GM12878 (cell line): Measurements from ENCODE around the gene KRTAP12-4. TPM values are rescaled to one million over a fixed set of nuclear protein-coding genes. Genes with fewer than 3 reads are reported as not detected.

Experiments used
- ATAC-seq: fragments of 200-7000 bp; cut with Tn5 transposase; 3 replicates; pipeline ENCODE4 v1.9.1; 2020; ENCODE audit warnings: mild to moderate bottlenecking, moderate library complexity
- BruUV-seq: library from RNA; stranded (reverse); fragments of 400-500 nt; replicated peaks from 2 replicates; lab custom pipeline; 2021; lab: Mats Ljungman, UMichigan
- CTCF ChIA-PET: fragments of 300-600 bp; sonication (Branson Sonifier 250); formaldehyde crosslinking; extraction: SDS; loops from one replicate; lab custom pipeline; 2021; ENCODE audit warnings: inconsistent platforms; lab: Yijun Ruan, JAX
- POLR2A ChIA-PET: fragments of 350-600 bp; formaldehyde crosslinking; extraction: SDS; loops from one replicate; lab custom pipeline; 2021; ENCODE audit warnings: inconsistent platforms; lab: Charles Lee
- RAD21 ChIA-PET: fragments of 300-600 bp; sonication (Branson Sonifier 250); formaldehyde crosslinking; loops from one replicate; lab custom pipeline; 2023; ENCODE audit warnings: antibody characterized with exemption; ENCODE audit not compliant: unreplicated experiment; lab: Charles Lee
- SMC1A ChIA-PET: fragments of 300-600 bp; sonication (Branson Sonifier 250); formaldehyde crosslinking; loops from one replicate; lab custom pipeline; 2023; ENCODE audit not compliant: unreplicated experiment, uncharacterized antibody; lab: Charles Lee
- DNase-seq: peaks from one replicate; pipeline ENCODE4 v3.0.0-alpha.2; 2011; ENCODE audit warnings: low read depth, low spot score
- FAIRE-seq: peaks from 3 replicates; lab custom pipeline; 2011; peaks lifted over from hg19 to GRCh38; lab: Jason Lieb, UNC
- H2AFZ ChIP-seq: 2 replicates; pipeline ENCODE4 v1.6.0; 2011; ENCODE audit warnings: low read depth, low read length, control low read depth; ENCODE audit not compliant: control insufficient read depth
- H3K27ac ChIP-seq: 2 replicates; pipeline ENCODE4 v1.5.1; 2011; ENCODE audit warnings: control low read depth; ENCODE audit not compliant: control insufficient read depth, insufficient read depth
- H3K27me3 ChIP-seq, 2 experiments: replicated peaks in 1 of 2; 2 replicates each; pipeline versions ENCODE4 v1.6.0 to v1.6.1; 2011; ENCODE audit warnings: low read length in 1 of 2; ENCODE audit not compliant: control insufficient read depth in 2 of 2, insufficient read depth in 2 of 2
- H3K36me3 ChIP-seq, 2 experiments: 2 replicates each; pipeline ENCODE4 v1.5.1; 2011; ENCODE audit warnings: low read length in 1 of 2; ENCODE audit not compliant: control insufficient read depth in 2 of 2, insufficient read depth in 2 of 2
- H3K4me1 ChIP-seq: 2 replicates; pipeline ENCODE4 v1.6.1; 2011; ENCODE audit warnings: mild to moderate bottlenecking, low read length, moderate library complexity, mixed read lengths; ENCODE audit not compliant: control insufficient read depth, insufficient read depth
- H3K4me2 ChIP-seq: 2 replicates; pipeline ENCODE4 v1.6.0; 2011; ENCODE audit warnings: control low read depth; ENCODE audit not compliant: control insufficient read depth, insufficient read depth
- H3K4me3 ChIP-seq: fragments of 200-600 bp; sonication (generic); 2 replicates; pipeline ENCODE4 v1.5.1; 2016
- H3K79me2 ChIP-seq: 2 replicates; pipeline ENCODE4 v1.6.0; 2011; ENCODE audit warnings: low read length; ENCODE audit not compliant: control insufficient read depth, insufficient read depth
- H3K9ac ChIP-seq: 2 replicates; pipeline ENCODE4 v1.8.0; 2011; ENCODE audit warnings: low read length, control low read depth, mixed read lengths; ENCODE audit not compliant: control insufficient read depth, insufficient read depth
- H3K9me3 ChIP-seq: replicated peaks from 3 replicates; pipeline ENCODE4 v1.5.1; 2011; ENCODE audit warnings: mild to moderate bottlenecking, low read length; ENCODE audit not compliant: control insufficient read depth, insufficient read depth
- H4K20me1 ChIP-seq: 2 replicates; pipeline ENCODE4 v1.6.0; 2011; ENCODE audit not compliant: control insufficient read depth, insufficient read depth
- ATF7 ChIP-seq: fragments of 450-650 bp; IDR thresholded peaks from 2 replicates; pipeline ENCODE4 v1.6.1; 2016; ENCODE audit warnings: low read depth, mild to moderate bottlenecking
- BMI1 ChIP-seq: fragments of 450-650 bp; IDR thresholded peaks from 2 replicates; pipeline ENCODE4 v1.6.1; 2016; ENCODE audit warnings: mild to moderate bottlenecking, moderate library complexity, borderline replicate concordance
- BRCA1 ChIP-seq: IDR thresholded peaks from 2 replicates; pipeline ENCODE4 v1.6.1; 2011; ENCODE audit warnings: low read depth, low read length, improper control_type of control experiment
- CHD1 ChIP-seq: IDR thresholded peaks from 2 replicates; pipeline ENCODE4 v1.6.1; 2012; ENCODE audit warnings: low read depth, low read length, improper control_type of control experiment
- EED ChIP-seq: sonication (generic); IDR thresholded peaks from 2 replicates; pipeline ENCODE4 v1.6.1; 2016; ENCODE audit warnings: antibody characterized with exemption, low read depth
- MYB ChIP-seq: fragments of 150-350 bp; IDR thresholded peaks from 2 replicates; pipeline ENCODE4 v1.6.1; 2014; ENCODE audit warnings: mild to moderate bottlenecking, low read depth, low read length, borderline replicate concordance
- NFYB ChIP-seq: IDR thresholded peaks from 2 replicates; pipeline ENCODE4 v1.6.1; 2011; ENCODE audit warnings: low read depth, mild to moderate bottlenecking, low read length, improper control_type of control experiment, moderate library complexity; ENCODE audit not compliant: insufficient read depth
- PAX8 ChIP-seq: fragments of 450-650 bp; IDR thresholded peaks from 2 replicates; pipeline ENCODE4 v1.6.1; 2017; ENCODE audit warnings: mild to moderate bottlenecking, moderate library complexity
- PKNOX1 ChIP-seq: fragments of 450-650 bp; IDR thresholded peaks from 2 replicates; pipeline ENCODE4 v1.6.1; 2016; ENCODE audit warnings: mild to moderate bottlenecking
- RBBP5 ChIP-seq: fragments of 200-600 bp; sonication (generic); conservative IDR thresholded peaks from 2 replicates; pipeline ENCODE4 v1.6.1; 2016
- RFX5 ChIP-seq: IDR thresholded peaks from 2 replicates; pipeline ENCODE4 v1.6.1; 2011; ENCODE audit warnings: low read depth, low read length, improper control_type of control experiment
- SMARCA5 ChIP-seq: fragments of 450-650 bp; IDR thresholded peaks from 2 replicates; pipeline ENCODE4 v1.6.1; 2017; ENCODE audit warnings: mild to moderate bottlenecking
- SP1 ChIP-seq: IDR thresholded peaks from one replicate; pipeline ENCODE4 v1.6.1; 2011; ENCODE audit warnings: low read depth, low read length
- ZBTB11 ChIP-seq: fragments of 450-650 bp; formaldehyde crosslinking; IDR thresholded peaks from 2 replicates; pipeline ENCODE4 v1.5.0; 2022; ENCODE audit warnings: mild to moderate bottlenecking, missing genetic modification characterization
- WGBS: methylation state at CpG from one replicate; pipeline ENCODE4 v1.1.6; 2016; ENCODE audit warnings: low lambda C conversion rate; ENCODE audit not compliant: insufficient replicate concordance, insufficient coverage; ENCODE audit errors: missing lambda C conversion rate; 5-methylcytosine and 5-hydroxymethylcytosine counted together
- in situ Hi-C: fragments of 300-500 bp; cut with MboI; formaldehyde crosslinking; loops from 9 replicates; pipeline ENCODE4 v1.14.3; 2018; ENCODE audit warnings: mixed read lengths
- intact Hi-C: fragments of 100-400 bp; cut with micrococcal nuclease; formaldehyde crosslinking; loops from one replicate; pipeline ENCODE4 v1.14.2; 2022; ENCODE audit not compliant: unreplicated experiment
- polyA plus RNA-seq, 11 experiments: library from polyadenylated mRNA; depleted of rRNA in 4 of 11; unstranded in 6 of 11; stranded (reverse) in 5 of 11; fragments of >200 nt; fragmentation: Nextera tagmentation in 4 of 11; fragmentation: Illumina TruSeq in 1 of 11; extraction: Ambion mirVana in 4 of 11; extraction: Trizol in 1 of 11; gene quantifications; 1 replicate in 1 of 11; 2 replicates in 10 of 11; pipeline versions ENCODE4 v1.2.1 to v1.2.3, GENCODE V29; 2011 to 2016; ENCODE audit warnings: inconsistent platforms in 2 of 11, missing spikeins in 2 of 11, low read depth in 1 of 11
- total RNA-seq, 4 experiments: library from RNA; depleted of rRNA in 3 of 4; stranded (reverse); fragments of >200 nt in 3 of 4; fragmentation: Illumina TruSeq in 1 of 4; extraction: Trizol in 1 of 4; gene quantifications; 2 replicates each; pipeline versions ENCODE4 v1.2.1 to v1.2.3, GENCODE V29; 2013 to 2021

Gene KRTAP12-4
- total and polyA plus RNA-seq, 10 of the 15 experiments (the other 5 are each of a cell fraction or from before 2014, with no cell fraction given): not detected

GRCh38 chr21:44696572-44696971, 42.1 kb upstream of the KRTAP12-4 start:
- H3K4me1 ChIP-seq: no peaks in the 10 kb centered on the region
- in situ Hi-C loops (no loop called here), intact Hi-C loops (no loop called here)
- no peak overlapping the region for H3K4me2 ChIP-seq
- BruUV-seq: no TSS peak
- ChIA-PET SMC1A (no interaction called here), POLR2A (interaction anchor here (0.5 to 0.6 kb wide), 2 partner anchors 257 to 534 kb away, joined by 4 to 6 read pairs; no protein-coding TSS in a partner anchor), CTCF (no interaction called here), RAD21 (interaction anchor here (0.6 kb wide), 1 partner anchor 34 kb away, joined by 3 read pairs; no protein-coding TSS in a partner anchor)
- no peaks in the 10 kb centered on the region for H4K20me1 ChIP-seq
- H3K4me3 ChIP-seq: no peak overlapping the region
- no peak for ATAC-seq
- H3K79me2 ChIP-seq: no peaks in the 10 kb centered on the region
- FAIRE-seq: no peak
- TF ChIP-seq CHD1: no peak
- TF ChIP-seq EED: no peak
- TF ChIP-seq ATF7: no peak
- H3K27me3 ChIP-seq: peaks cover 2 to 3% of the 10 kb centered on the region in 2 experiments; a peak in 3 of 4 replicates
- H3K36me3 ChIP-seq: no peaks in the 10 kb centered on the region
- no peak overlapping the region for H3K9ac ChIP-seq
- H2AFZ ChIP-seq: no peak overlapping the region
- WGBS: 15% methylated on average over 10 of the region's 10 CpGs
- H3K9me3 ChIP-seq: peaks cover 1% of the 10 kb centered on the region; the same call in 2 of the 3 replicates
- DNase-seq: no peak
- H3K27ac ChIP-seq: no peak overlapping the region

- no peaks in the 10 kb centered on the region for H4K20me1 ChIP-seq
- ATAC-seq: no peak
- no peaks in the 10 kb centered on the region for H3K4me1 ChIP-seq
- CTCF ChIA-PET: no interaction called here
- in situ Hi-C loops: no loop called here
- H3K4me2 ChIP-seq: no peak overlapping the region
- no peak for FAIRE-seq
- no peaks in the 10 kb centered on the region for H3K79me2 ChIP-seq
- no peak for DNase-seq
- POLR2A ChIA-PET: no interaction called here
- intact Hi-C loops: no loop called here
- WGBS: 31% methylated on average over 8 of the region's 8 CpGs
- no peak overlapping the region for H3K4me3 ChIP-seq
- RAD21 ChIA-PET: no interaction called here
- H2AFZ ChIP-seq: no peak overlapping the region
- SMC1A ChIA-PET: no interaction called here
- no peak overlapping the region for H3K9ac ChIP-seq
- BruUV-seq: no TSS peak
- H3K27ac ChIP-seq: no peak overlapping the region
- H3K9me3 ChIP-seq: peaks cover 1% of the 10 kb centered on the region; the same call in 2 of the 3 replicates
- peaks cover 2 to 3% of the 10 kb centered on the region in 2 experiments; a peak in 3 of 4 replicates for H3K27me3 ChIP-seq
- H3K36me3 ChIP-seq: no peaks in the 10 kb centered on the region
- TF ChIP-seq BRCA1 (no peak), SMARCA5 (no peak), SP1 (no peak), PKNOX1 (no peak), ZBTB11 (no peak), BMI1 (no peak), NFYB (no peak), MYB (no peak), PAX8 (no peak), RFX5 (no peak), RBBP5 (no peak)
Measured at GRCh38 chr21:44695641-44696040, 41.2 kb upstream of the KRTAP12-4 start.
